B cell (primary cell): Measurements from ENCODE around the gene LRP5. TPM values are rescaled to one million over a fixed set of nuclear protein-coding genes. Genes with fewer than 3 reads are reported as not detected.
A peak's percentile ranks its signal among the peaks of the same experiment; 100 is the strongest.

Source experiments
- ATAC-seq: fragments of 200-7000 bp; cut with Tn5 transposase; one replicate; pipeline ENCODE4 v1.10.0; 2021; ENCODE audit warnings: low read depth, mild to moderate bottlenecking, moderate number of reproducible peaks, moderate library complexity
- CTCF ChIA-PET: fragments of 350-600 bp; sonication (Branson Sonifier 250); formaldehyde crosslinking; loops from one replicate; lab custom pipeline; 2021; ENCODE audit warnings: antibody characterized with exemption, inconsistent platforms; lab: Charles Lee
- POLR2A ChIA-PET: fragments of 350-600 bp; sonication (Branson Sonifier 250); formaldehyde crosslinking; loops from one replicate; lab custom pipeline; 2021; ENCODE audit warnings: antibody characterized with exemption; lab: Charles Lee
- DNase-seq: peaks from one replicate; pipeline ENCODE4 v3.0.0; 2013
- H2AFZ ChIP-seq: 2 replicates; pipeline ENCODE4 v1.6.1; 2012; ENCODE audit warnings: mild to moderate bottlenecking, low read depth, low read length; ENCODE audit not compliant: insufficient read depth, poor library complexity, severe bottlenecking
- H3K27ac ChIP-seq, 2 donors: 1 replicate in 1 of 2; 2 replicates in 1 of 2; pipeline ENCODE4 v1.5.1; 2012 to 2013; ENCODE audit warnings: low read length in 2 of 2, mild to moderate bottlenecking in 2 of 2, moderate library complexity in 1 of 2
- H3K27me3 ChIP-seq, 4 experiments: fragments of 200-600 bp in 1 of 4; sonication (generic) in 1 of 4; replicated peaks in 1 of 4; 1 replicate in 2 of 4; 2 replicates in 2 of 4; pipeline versions ENCODE4 v1.6.1 to v1.7.0; 2013 to 2016; ENCODE audit warnings: low read length in 3 of 4, mild to moderate bottlenecking in 2 of 4, mixed read lengths in 1 of 4, moderate library complexity in 1 of 4; ENCODE audit not compliant: insufficient read depth in 4 of 4, control insufficient read depth in 3 of 4; ENCODE audit errors: control extremely low read depth in 1 of 4
- H3K36me3 ChIP-seq, 2 experiments: replicated peaks in 1 of 2; 1 replicate in 1 of 2; 2 replicates in 1 of 2; pipeline versions ENCODE4 v1.6.1 to v1.7.1; 2013; ENCODE audit warnings: low read length in 1 of 2; ENCODE audit not compliant: insufficient read depth in 2 of 2, control insufficient read depth in 1 of 2; ENCODE audit errors: control extremely low read depth in 1 of 2, extremely low read depth in 1 of 2
- H3K4me1 ChIP-seq, 2 donors: fragments of 200-600 bp in 1 of 2; sonication (generic) in 1 of 2; 1 replicate in 1 of 2; 2 replicates in 1 of 2; pipeline versions ENCODE4 v1.5.1 to v1.6.1; 2013 to 2017; ENCODE audit warnings: low read length in 2 of 2; ENCODE audit not compliant: control insufficient read depth in 2 of 2, insufficient read depth in 2 of 2
- H3K4me2 ChIP-seq: replicated peaks from 2 replicates; pipeline ENCODE3; 2012; ENCODE audit warnings: mild to moderate bottlenecking, low read depth, low read length; ENCODE audit not compliant: poor library complexity, severe bottlenecking
- H3K4me3 ChIP-seq, 5 experiments: fragments of 200-600 bp in 1 of 5; sonication (generic) in 1 of 5; 1 replicate in 3 of 5; 2 replicates in 2 of 5; pipeline versions ENCODE4 v1.5.1 to v1.7.0; 2011 to 2016; ENCODE audit warnings: low read length in 4 of 5, mild to moderate bottlenecking in 4 of 5, low read depth in 2 of 5, control low read depth in 1 of 5, moderate library complexity in 1 of 5; ENCODE audit not compliant: insufficient read depth in 1 of 5; ENCODE audit errors: control extremely low read depth in 1 of 5, extremely low read depth in 1 of 5
- H3K79me2 ChIP-seq: fragments of 200-600 bp; sonication (generic); one replicate; pipeline ENCODE4 v1.6.0; 2016; ENCODE audit warnings: low read length; ENCODE audit not compliant: control insufficient read depth, insufficient read depth
- H3K9ac ChIP-seq: fragments of 200-600 bp; sonication (generic); 2 replicates; pipeline ENCODE4 v1.6.1; 2017; ENCODE audit warnings: mild to moderate bottlenecking, low read length, moderate library complexity
- H3K9me3 ChIP-seq, 3 donors: one replicate each; pipeline versions ENCODE4 v1.6.1 to v1.7.1; 2013; ENCODE audit warnings: low read length in 2 of 3; ENCODE audit not compliant: control insufficient read depth in 2 of 3, insufficient read depth in 1 of 3; ENCODE audit errors: control extremely low read depth in 1 of 3
- H4K20me1 ChIP-seq: 2 replicates; pipeline ENCODE4 v1.6.0; 2012; ENCODE audit warnings: mild to moderate bottlenecking, low read length; ENCODE audit not compliant: insufficient read depth, control insufficient read depth, poor library complexity, severe bottlenecking
- H3K27ac Mint-ChIP-seq: one replicate; pipeline ENCODE4 v1.8.0; 2021; ENCODE audit warnings: mixed read lengths
- H3K27me3 Mint-ChIP-seq: one replicate; pipeline ENCODE4 v1.8.0; 2021; ENCODE audit warnings: mixed read lengths
- H3K4me1 Mint-ChIP-seq: one replicate; pipeline ENCODE4 v1.8.0; 2021; ENCODE audit warnings: mixed read lengths
- H3K4me3 Mint-ChIP-seq: one replicate; pipeline ENCODE4 v1.8.0; 2021; ENCODE audit warnings: mixed read lengths
- H3K9me3 Mint-ChIP-seq: one replicate; pipeline ENCODE4 v1.8.0; 2022; ENCODE audit warnings: mixed read lengths; ENCODE audit not compliant: insufficient read depth
- EZH2 ChIP-seq: IDR thresholded peaks from 2 replicates; pipeline ENCODE4 v1.6.1; 2012; ENCODE audit warnings: borderline replicate concordance, low read depth, mild to moderate bottlenecking, moderate library complexity, low read length; ENCODE audit not compliant: insufficient read depth, poor library complexity, severe bottlenecking
- WGBS: methylation state at CpG from one replicate; pipeline ENCODE4 v1.1.5; 2013; ENCODE audit warnings: missing lambda C conversion rate; ENCODE audit not compliant: insufficient coverage; 5-methylcytosine and 5-hydroxymethylcytosine counted together
- intact Hi-C: fragments of 100-400 bp; cut with micrococcal nuclease; formaldehyde crosslinking; loops from one replicate; pipeline ENCODE4 v1.10.0; 2022
- polyA plus RNA-seq: library from polyadenylated mRNA; depleted of rRNA; stranded (reverse); fragments of >200 nt; gene quantifications from 2 replicates; pipeline ENCODE4 v1.2.3, GENCODE V29; 2012
- total RNA-seq, 2 donors: library from RNA; stranded (reverse); fragments of 120-200 nt in 1 of 2; gene quantifications; 1 replicate in 1 of 2; 2 replicates in 1 of 2; pipeline versions ENCODE4 v1.2.3 to v1.2.4, GENCODE V29; 2013 to 2022
- TF ChIP-seq, protein P1 (sequence below): fragments of 200-600 bp; IDR thresholded peaks from one replicate; pipeline ENCODE4 v1.8.0; 2022; ENCODE audit warnings: antibody characterized with exemption, mild to moderate bottlenecking

The LRP5 gene
- total and polyA plus RNA-seq, 2 donors (not counting 1 experiment from before 2014, with no cell fraction given), result 2.4 to 13.9 TPM

DNA sequence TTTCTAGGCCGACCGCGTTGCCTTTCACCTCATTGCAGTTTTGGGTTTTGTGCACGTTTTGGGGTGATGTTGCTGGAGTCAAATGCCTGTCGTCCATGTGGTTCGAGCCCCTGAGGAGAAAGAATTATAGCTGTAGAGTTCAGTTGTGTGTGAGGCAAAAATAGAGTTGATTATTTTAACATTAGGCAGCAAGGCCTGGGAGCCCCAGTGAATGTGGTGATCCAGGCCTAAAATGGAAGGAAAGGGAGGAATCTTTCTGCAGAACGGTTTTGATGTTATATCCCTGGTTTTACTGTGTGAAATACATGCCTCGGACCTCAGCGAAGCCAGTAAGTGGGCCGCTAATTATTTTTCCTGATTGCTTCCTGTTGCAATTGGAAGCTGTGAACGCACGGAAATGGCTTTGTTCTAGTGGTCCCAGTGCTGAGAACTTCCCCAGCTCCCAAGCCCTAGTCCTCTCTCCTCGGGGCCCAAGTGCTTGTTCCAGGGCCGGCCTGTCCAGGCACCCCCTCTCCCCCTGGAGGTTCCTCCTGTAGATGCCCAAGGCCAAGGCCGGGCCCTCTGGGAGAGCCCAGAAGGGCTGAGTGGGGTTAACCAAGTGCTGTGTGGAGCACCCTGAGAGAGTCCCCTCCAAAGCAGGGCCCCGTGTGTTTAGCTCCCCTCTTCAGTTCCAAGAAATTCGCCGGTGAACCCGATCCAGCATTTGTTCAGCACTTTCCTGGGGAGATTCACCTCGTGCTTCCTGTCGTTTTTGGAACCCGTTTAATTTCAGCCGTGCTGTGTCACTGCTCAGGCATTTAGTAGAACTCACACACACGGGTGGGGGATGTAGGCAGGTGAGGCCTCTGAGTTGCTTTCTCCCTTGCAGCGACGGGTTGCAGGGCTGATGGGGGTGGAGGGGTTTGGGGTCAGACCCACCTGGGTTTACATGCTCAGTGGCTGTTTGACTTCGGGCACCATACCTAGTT is 2.1 kb downstream of the LRP5 start:
- peaks cover 22% of the 10 kb centered on the region for H3K27me3 Mint-ChIP-seq
- Histone ChIP-seq H3K36me3 (no peaks in the 10 kb centered on the region), H2AFZ (peak overlapping the region; percentile 71), H3K9me3 (peaks cover 0 to 4% (median 0%) of the 10 kb centered on the region in 3 donors), H3K4me3 (peak overlapping the region in 1 of 5 experiments; percentile 62), H4K20me1 (peaks cover 8% of the 10 kb centered on the region), H3K4me1 (peaks cover 14 to 17% of the 10 kb centered on the region in 2 donors), H3K27ac (no peak overlapping the region), H3K79me2 (no peaks in the 10 kb centered on the region), H3K27me3 (peaks cover 0 to 46% (median 17%) of the 10 kb centered on the region in 4 experiments), H3K9ac (no peak overlapping the region), H3K4me2 (peak overlapping the region; percentile 93)
- H3K4me1 Mint-ChIP-seq, result peaks cover 14% of the 10 kb centered on the region
- intact Hi-C loops, result loop anchor here (5.0 kb wide), 1 partner anchor 68 kb away; no protein-coding TSS in a partner anchor
- no peak overlapping the region for H3K27ac Mint-ChIP-seq
- TF ChIP-seq EZH2, result no peak
- TF ChIP-seq, protein P1, sequence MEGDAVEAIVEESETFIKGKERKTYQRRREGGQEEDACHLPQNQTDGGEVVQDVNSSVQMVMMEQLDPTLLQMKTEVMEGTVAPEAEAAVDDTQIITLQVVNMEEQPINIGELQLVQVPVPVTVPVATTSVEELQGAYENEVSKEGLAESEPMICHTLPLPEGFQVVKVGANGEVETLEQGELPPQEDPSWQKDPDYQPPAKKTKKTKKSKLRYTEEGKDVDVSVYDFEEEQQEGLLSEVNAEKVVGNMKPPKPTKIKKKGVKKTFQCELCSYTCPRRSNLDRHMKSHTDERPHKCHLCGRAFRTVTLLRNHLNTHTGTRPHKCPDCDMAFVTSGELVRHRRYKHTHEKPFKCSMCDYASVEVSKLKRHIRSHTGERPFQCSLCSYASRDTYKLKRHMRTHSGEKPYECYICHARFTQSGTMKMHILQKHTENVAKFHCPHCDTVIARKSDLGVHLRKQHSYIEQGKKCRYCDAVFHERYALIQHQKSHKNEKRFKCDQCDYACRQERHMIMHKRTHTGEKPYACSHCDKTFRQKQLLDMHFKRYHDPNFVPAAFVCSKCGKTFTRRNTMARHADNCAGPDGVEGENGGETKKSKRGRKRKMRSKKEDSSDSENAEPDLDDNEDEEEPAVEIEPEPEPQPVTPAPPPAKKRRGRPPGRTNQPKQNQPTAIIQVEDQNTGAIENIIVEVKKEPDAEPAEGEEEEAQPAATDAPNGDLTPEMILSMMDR, result no peak
- peak overlapping the region; percentile 84 for H3K4me3 Mint-ChIP-seq
- no peaks in the 10 kb centered on the region for H3K9me3 Mint-ChIP-seq
- DNase-seq, result no peak
- WGBS, result 37% methylated on average over 23 of the region's 27 CpGs
- ChIA-PET POLR2A (interaction anchor here (0.6 kb wide), 1 partner anchor 15 kb away, joined by 4 read pairs; no protein-coding TSS in a partner anchor), CTCF (interaction anchor here (0.9 kb wide), 1 partner anchor 16 kb away, joined by 4 read pairs; no protein-coding TSS in a partner anchor)
- no peak for ATAC-seq
